ENCODE measurements around the gene INPP4A. TPM values are rescaled to one million over a fixed set of nuclear protein-coding genes. Genes with fewer than 3 reads are reported as not detected.

INPP4A gene
- total RNA-seq, 4 donors from 2014 or later = 30.2 to 45.1 (median 37.8) TPM

GRCh38 chr2:98505311-98505808 lies 60.7 kb downstream of the INPP4A start:
- 57 to 62% methylated on average over 5 to 6 of the region's 7 CpGs for WGBS, 2 donors (ENCODE audit: low coverage in 1 of 2)
- H3K27ac ChIP-seq = peak overlapping the region; percentile 64 to 80 (median 76)

GRCh38 chr2:98505971-98506664 lies 61.5 kb downstream of the INPP4A start:
- 90 to 95% methylated on average over 4 to 6 of the region's 7 CpGs for WGBS, 2 donors (ENCODE audit: low coverage in 1 of 2)
- TF ChIP-seq CTCF (IDR thresholded peaks at IDR 0.05) (no peak), POLR2A (IDR thresholded peaks at IDR 0.05) (no peak)
- no peaks in the 10 kb centered on the region for H3K36me3 ChIP-seq
- no peaks in the 10 kb centered on the region for H3K27me3 ChIP-seq
- no peaks in the 10 kb centered on the region for H3K9me3 ChIP-seq
- ATAC-seq = no peak
- H3K27ac ChIP-seq = peak overlapping the region in 3 of 4 donors; percentile 72 to 80 (median 72)
- H3K4me3 ChIP-seq = no peak overlapping the region
- peaks cover 10 to 89% (median 40%) of the 10 kb centered on the region in 3 donors for H3K4me1 ChIP-seq

More at GRCh38 chr2:98505311-98505808, 60.7 kb downstream of the INPP4A start:
- Histone ChIP-seq H3K4me3 (no peak overlapping the region), H3K9me3 (no peaks in the 10 kb centered on the region), H3K36me3 (no peaks in the 10 kb centered on the region), H3K27me3 (no peaks in the 10 kb centered on the region), H3K4me1 (peaks cover 10 to 92% (median 40%) of the 10 kb centered on the region in 3 donors)
- TF ChIP-seq CTCF (IDR thresholded peaks at IDR 0.05) = no peak
- TF ChIP-seq POLR2A (IDR thresholded peaks at IDR 0.05) = no peak
- TF ChIP-seq EP300 (IDR thresholded peaks at IDR 0.05) = no peak
- TF ChIP-seq POLR2AphosphoS5 (IDR thresholded peaks at IDR 0.05) = no peak
- peak; percentile 35 for ATAC-seq

GRCh38 chr2:98506881-98507280 lies 62.2 kb downstream of the INPP4A start:
- H3K36me3 ChIP-seq = no peaks in the 10 kb centered on the region
- no peak overlapping the region for H3K4me3 ChIP-seq
- peak overlapping the region in 3 of 4 donors; percentile 72 to 80 (median 72) for H3K27ac ChIP-seq
- H3K4me1 ChIP-seq = peaks cover 10 to 81% (median 40%) of the 10 kb centered on the region in 3 donors
- ATAC-seq = no peak
- H3K27me3 ChIP-seq = no peaks in the 10 kb centered on the region
- no peaks in the 10 kb centered on the region for H3K9me3 ChIP-seq
- TF ChIP-seq CTCF (IDR thresholded peaks at IDR 0.05) (no peak), EP300 (IDR thresholded peaks at IDR 0.05) (no peak), POLR2A (IDR thresholded peaks at IDR 0.05) (no peak), POLR2AphosphoS5 (IDR thresholded peaks at IDR 0.05) (no peak)
- 92 to 93% methylated on average over 4 to 5 of the region's 8 CpGs for WGBS, 2 donors (ENCODE audit: low coverage in 1 of 2)

- H3K4me1 ChIP-seq = peaks cover 10 to 75% (median 40%) of the 10 kb centered on the region in 3 donors
- H3K36me3 ChIP-seq = no peaks in the 10 kb centered on the region
- H3K9me3 ChIP-seq = no peaks in the 10 kb centered on the region
- H3K27ac ChIP-seq = peak overlapping the region in 3 of 4 donors; percentile 72 to 80 (median 72)
- TF ChIP-seq CTCF (IDR thresholded peaks at IDR 0.05) (no peak), POLR2A (IDR thresholded peaks at IDR 0.05) (no peak), POLR2AphosphoS5 (IDR thresholded peaks at IDR 0.05) (no peak), EP300 (IDR thresholded peaks at IDR 0.05) (no peak)
- 50% methylated on average over 1 of the region's 3 CpGs; no CpG with 5 or more reads in 1 of the 2 donors for WGBS, 2 donors (ENCODE audit: low coverage in 1 of 2)
- no peak overlapping the region for H3K4me3 ChIP-seq
- no peak for ATAC-seq
- no peaks in the 10 kb centered on the region for H3K27me3 ChIP-seq
Measured at GRCh38 chr2:98507461-98507860, 62.8 kb downstream of the INPP4A start.
